Adrenal gland (tissue), 5 donors: Measurements from ENCODE around the gene SIL1.

Source experiments
- CTCF ChIP-seq, 6 experiments: fragments of 450-650 bp in 4 of 6; fragments of 200-600 bp in 2 of 6; sonication (generic) in 1 of 6; IDR thresholded peaks; 1 replicate in 5 of 6; 2 replicates in 1 of 6; pipeline versions ENCODE4 v1.5.1 to v1.8.0; 2016 to 2021; ENCODE audit warnings: antibody characterized with exemption in 6 of 6, mild to moderate bottlenecking in 2 of 6, moderate library complexity in 1 of 6
- POLR2A ChIP-seq, 2 donors: fragments of 450-650 bp; IDR thresholded peaks; one replicate each; pipeline ENCODE4 v1.6.1; 2017; ENCODE audit warnings: antibody characterized with exemption in 2 of 2, mild to moderate bottlenecking in 2 of 2, moderate library complexity in 1 of 2
- donor health status: DM: no; HTN: no; CAD: no.

- TF ChIP-seq CTCF (IDR thresholded peaks at IDR 0.05) (no peak), POLR2A (IDR thresholded peaks at IDR 0.05) (no peak)
Observed at GRCh38 chr5:139181322-139181730, 16.8 kb downstream of the SIL1 start.
